HPDE6-E6E7 (cell line): ENCODE data around the gene INPP5B.

ENCODE experiments used
- DNase-seq: peaks from one replicate; pipeline ENCODE4 v3.0.0; 2011; ENCODE audit warnings: missing footprints; ENCODE audit errors: extremely low spot score

Gene INPP5B

DNA sequence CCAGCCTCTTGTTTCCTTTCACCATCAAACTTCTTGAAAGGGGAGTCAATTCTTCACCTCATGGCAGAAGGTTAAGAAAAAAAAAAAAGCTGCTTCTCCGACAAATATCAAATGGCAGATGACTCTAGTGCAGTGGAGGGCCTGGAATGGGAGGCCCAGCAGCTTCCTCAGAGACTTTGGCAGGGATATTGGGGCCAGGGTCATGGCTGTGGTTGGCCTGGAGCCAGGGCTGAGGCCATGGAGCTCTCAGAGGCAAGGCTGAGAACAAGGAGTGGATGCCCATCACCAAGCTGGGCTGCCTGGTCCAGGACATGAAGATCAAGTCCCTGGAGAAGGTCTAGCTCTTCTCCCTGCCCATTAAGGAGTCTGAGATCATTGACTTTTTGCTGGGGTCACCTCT lies 106.1 kb downstream of the INPP5B start:
- DNase-seq, result no peak

- no peak for DNase-seq
These were observed 107.2 kb downstream of the INPP5B start for GRCh38 chr1:37839676-37840075.

GRCh38 chr1:37836788-37837187 lies 110.1 kb downstream of the INPP5B start:
- no peak for DNase-seq

GRCh38 chr1:37831809-37832208 lies 115.0 kb downstream of the INPP5B start:
- no peak for DNase-seq

DNA sequence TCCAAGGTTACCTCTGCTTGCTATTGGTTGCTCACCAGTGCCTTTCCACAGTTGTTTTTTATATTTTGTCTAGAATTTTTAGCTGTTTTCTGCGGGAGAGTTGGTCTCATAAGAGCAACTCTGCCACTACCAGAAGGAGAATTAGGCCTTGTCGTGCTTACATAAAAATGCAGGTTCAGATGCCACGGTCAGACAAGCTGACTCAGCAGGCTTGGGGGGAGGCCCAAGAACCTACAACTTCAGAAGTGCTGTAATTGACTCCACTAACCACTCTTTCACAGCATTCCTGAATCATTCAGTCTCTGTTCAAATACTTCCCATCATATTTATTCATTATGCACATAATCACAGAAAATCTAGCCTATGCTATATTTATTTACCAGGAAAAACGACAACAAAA lies 115.7 kb downstream of the INPP5B start:
- DNase-seq, result no peak

- DNase-seq, result no peak
These were observed 118.3 kb downstream of the INPP5B start for GRCh38 chr1:37828410-37829074.

DNA sequence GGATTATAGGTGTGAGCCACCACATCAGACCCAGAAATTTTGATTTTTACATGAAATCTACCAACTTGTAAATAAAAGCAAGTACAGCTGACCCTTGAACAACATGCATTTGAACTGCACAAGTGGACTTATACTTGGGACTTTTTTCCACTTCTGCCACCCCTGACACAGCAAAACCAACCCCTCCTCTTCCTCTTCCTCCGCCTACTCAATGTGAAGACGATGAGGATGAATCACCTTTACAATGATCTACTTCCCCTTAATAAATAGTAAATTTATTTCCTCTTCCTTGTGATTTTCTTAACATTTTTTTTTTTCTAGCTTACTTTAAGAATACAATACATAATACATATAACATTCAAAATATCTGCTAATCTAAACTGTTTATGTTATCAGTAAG lies 121.3 kb downstream of the INPP5B start:
- no peak for DNase-seq

- DNase-seq, result no peak
These were observed 122.9 kb downstream of the INPP5B start for GRCh38 chr1:37824001-37824400.

DNA sequence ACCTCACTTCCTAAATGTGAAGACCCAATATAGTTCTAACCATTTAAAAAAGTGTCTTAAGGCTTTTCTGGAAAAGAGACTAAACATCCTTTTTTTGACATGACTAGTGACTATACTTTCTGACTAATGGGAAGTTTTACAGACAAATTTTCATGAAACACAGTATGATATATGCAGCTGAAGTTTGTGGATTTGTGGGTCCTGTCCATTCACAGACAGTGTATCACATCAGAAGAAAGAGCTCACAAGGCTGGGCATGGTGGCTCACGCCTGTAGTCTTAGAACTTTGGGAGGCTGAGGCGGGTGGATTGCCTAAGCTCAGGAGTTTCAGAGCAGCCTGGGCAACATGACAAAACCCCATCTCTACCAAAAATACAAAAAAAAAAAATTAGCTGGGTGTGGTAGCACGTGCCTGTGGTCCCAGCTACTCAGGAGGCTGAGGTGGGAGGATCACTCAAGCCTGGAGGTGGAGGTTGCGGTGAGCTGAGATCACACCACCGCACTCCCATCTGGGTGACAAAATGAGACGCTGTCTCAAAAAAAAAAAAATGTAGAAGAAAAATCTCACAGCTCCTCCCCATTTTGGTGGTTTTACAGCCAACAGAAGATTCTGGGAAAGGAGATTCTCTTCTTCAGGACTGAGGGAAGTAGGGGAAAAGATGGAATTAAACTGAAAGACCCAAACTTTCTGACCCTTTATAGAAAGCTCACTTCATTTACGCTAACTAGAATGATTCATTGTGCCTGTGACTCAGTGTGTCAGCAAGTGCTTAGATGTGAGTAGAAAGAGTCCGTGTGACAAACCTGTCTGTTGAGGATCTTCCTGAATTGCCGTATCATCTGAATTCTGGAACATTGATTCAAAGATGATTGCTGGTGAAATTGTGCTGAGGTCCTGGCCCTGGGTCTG lies 123.7 kb downstream of the INPP5B start:
- no peak for DNase-seq

DNA sequence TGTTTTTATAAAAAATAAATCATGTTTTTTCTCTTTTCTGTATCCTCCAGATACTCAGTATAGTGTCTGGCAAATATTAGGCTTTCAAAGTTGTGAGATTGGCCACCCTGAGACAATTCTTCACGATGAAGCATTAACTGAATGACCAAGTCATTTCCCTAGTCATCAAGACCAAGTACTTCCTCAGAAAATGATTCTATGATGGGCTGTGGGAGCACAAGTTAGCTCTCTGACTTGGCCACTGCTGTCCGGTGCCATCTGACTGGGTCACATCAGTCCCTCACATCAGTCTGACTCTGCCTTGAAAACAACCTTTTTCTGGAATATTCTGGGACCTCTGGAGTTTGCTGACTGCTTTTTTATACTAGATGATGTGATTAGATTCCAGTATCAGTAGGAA lies 125.4 kb downstream of the INPP5B start:
- DNase-seq, result no peak

- DNase-seq, result no peak
These were observed 129.4 kb downstream of the INPP5B start for GRCh38 chr1:37817481-37817880.

DNA sequence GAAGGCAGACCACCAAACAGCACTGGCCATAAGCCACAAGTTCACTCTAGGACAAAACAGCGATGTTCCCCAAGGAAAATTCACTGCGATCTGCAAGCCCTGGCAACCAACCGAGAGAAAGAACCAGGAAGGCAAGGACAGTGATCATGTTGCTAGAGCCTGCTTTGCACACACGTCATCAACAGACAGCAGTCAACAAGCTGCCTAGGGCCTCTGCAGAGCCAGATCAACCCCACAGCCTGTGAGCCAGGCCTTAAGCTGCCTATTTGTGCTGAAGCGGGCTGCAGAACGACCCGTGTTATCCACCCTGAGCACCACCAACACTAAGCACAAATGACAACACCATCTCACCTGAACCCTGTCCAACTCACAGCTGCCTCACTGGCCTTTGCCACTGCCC lies 132.6 kb downstream of the INPP5B start:
- no peak for DNase-seq

- no peak for DNase-seq
These were observed 133.2 kb downstream of the INPP5B start for GRCh38 chr1:37813529-37814145.

- DNase-seq, result peak; percentile 27
These were observed 135.7 kb downstream of the INPP5B start for GRCh38 chr1:37811027-37811655.
